Neuronal stem cell (in vitro differentiated cells): Measurements from ENCODE around the gene SLC6A19.

Source experiments
- DNase-seq: peaks from one replicate; pipeline ENCODE4 v3.0.0-alpha.2; 2013; ENCODE audit warnings: low spot score
- H2AFZ ChIP-seq: one replicate; pipeline ENCODE4 v1.6.1; 2013; ENCODE audit warnings: mild to moderate bottlenecking, low read length, inconsistent platforms
- H2AK5ac ChIP-seq: 2 replicates; pipeline ENCODE4 v1.6.1; 2013; ENCODE audit warnings: low read depth, mild to moderate bottlenecking, inconsistent platforms, low read length, moderate library complexity, mixed read lengths
- H2BK120ac ChIP-seq: 2 replicates; pipeline ENCODE4 v1.6.1; 2013; ENCODE audit warnings: low read depth, mild to moderate bottlenecking, inconsistent platforms, low read length, moderate library complexity, mixed read lengths
- H2BK12ac ChIP-seq: one replicate; pipeline ENCODE4 v1.6.1; 2013; ENCODE audit warnings: low read length, inconsistent platforms
- H2BK15ac ChIP-seq: 2 replicates; pipeline ENCODE4 v1.6.1; 2013; ENCODE audit warnings: mild to moderate bottlenecking, low read length, inconsistent platforms, mixed read lengths
- H2BK5ac ChIP-seq: one replicate; pipeline ENCODE4 v1.6.1; 2013; ENCODE audit warnings: inconsistent platforms, mild to moderate bottlenecking, low read length, moderate library complexity
- H3K14ac ChIP-seq: one replicate; pipeline ENCODE4 v1.6.1; 2013; ENCODE audit warnings: low read length, inconsistent platforms
- H3K18ac ChIP-seq: 2 replicates; pipeline ENCODE4 v1.6.1; 2013; ENCODE audit warnings: low read length, inconsistent platforms
- H3K23ac ChIP-seq: 2 replicates; pipeline ENCODE4 v1.6.1; 2013; ENCODE audit warnings: low read depth, mild to moderate bottlenecking, mixed read lengths, low read length, inconsistent platforms; ENCODE audit not compliant: poor library complexity
- H3K27ac ChIP-seq: replicated peaks from 3 replicates; pipeline ENCODE4 v1.5.1; 2013; ENCODE audit warnings: low read length, inconsistent platforms
- H3K27me3 ChIP-seq, 3 experiments: 2 replicates each; pipeline ENCODE4 v1.6.1; 2013; ENCODE audit warnings: low read length in 3 of 3, mild to moderate bottlenecking in 2 of 3, inconsistent platforms in 1 of 3, low read depth in 1 of 3, mixed read lengths in 1 of 3, moderate library complexity in 1 of 3; ENCODE audit not compliant: control insufficient read depth in 3 of 3, insufficient read depth in 3 of 3
- H3K36me3 ChIP-seq, 2 donors: replicated peaks in 1 of 2; 2 replicates each; pipeline ENCODE4 v1.6.1; 2013; ENCODE audit warnings: low read length in 2 of 2; ENCODE audit not compliant: control insufficient read depth in 2 of 2, insufficient read depth in 2 of 2
- H3K4ac ChIP-seq: 2 replicates; pipeline ENCODE4 v1.6.1; 2013; ENCODE audit warnings: inconsistent platforms, mild to moderate bottlenecking, low read length, moderate library complexity
- H3K4me1 ChIP-seq, 2 donors: 1 replicate in 1 of 2; 2 replicates in 1 of 2; pipeline ENCODE4 v1.6.1; 2013; ENCODE audit warnings: low read length in 2 of 2, low read depth in 1 of 2; ENCODE audit not compliant: control insufficient read depth in 2 of 2, insufficient read depth in 1 of 2
- H3K4me2 ChIP-seq: one replicate; pipeline ENCODE4 v1.6.1; 2013; ENCODE audit warnings: mild to moderate bottlenecking, low read length, inconsistent platforms; ENCODE audit not compliant: insufficient read depth, poor library complexity, severe bottlenecking
- H3K4me3 ChIP-seq, 2 donors: 2 replicates each; pipeline ENCODE4 v1.5.1; 2013; ENCODE audit warnings: low read length in 2 of 2, mild to moderate bottlenecking in 2 of 2, inconsistent platforms in 1 of 2, moderate library complexity in 1 of 2
- H3K79me1 ChIP-seq: one replicate; pipeline ENCODE4 v1.6.1; 2013; ENCODE audit warnings: low read depth, mild to moderate bottlenecking, inconsistent platforms, low read length, moderate library complexity
- H3K9ac ChIP-seq: one replicate; pipeline ENCODE4 v1.6.1; 2013; ENCODE audit warnings: mild to moderate bottlenecking, low read depth, low read length, inconsistent platforms; ENCODE audit not compliant: poor library complexity
- H3K9me3 ChIP-seq, 2 donors: replicated peaks in 1 of 2; 2 replicates each; pipeline versions ENCODE3 to v1.6.1; 2013; ENCODE audit warnings: low read length in 2 of 2, mild to moderate bottlenecking in 2 of 2, inconsistent platforms in 1 of 2, low read depth in 1 of 2, mixed read lengths in 1 of 2, moderate library complexity in 1 of 2; ENCODE audit not compliant: control insufficient read depth in 2 of 2, insufficient read depth in 1 of 2
- H4K8ac ChIP-seq: one replicate; pipeline ENCODE4 v1.6.1; 2013; ENCODE audit warnings: low read depth, mild to moderate bottlenecking, inconsistent platforms, low read length, moderate library complexity
- H4K91ac ChIP-seq: one replicate; pipeline ENCODE4 v1.6.1; 2013; ENCODE audit warnings: low read length, low read depth, mild to moderate bottlenecking, inconsistent platforms; ENCODE audit not compliant: poor library complexity
- WGBS, 2 donors: extraction: QIAGEN DNeasy Blood & Tissue Kit; methylation state at CpG; one replicate each; pipeline ENCODE4 v1.1.7; 2013; ENCODE audit warnings: missing lambda C conversion rate in 2 of 2, mixed read lengths in 1 of 2; ENCODE audit not compliant: insufficient read length in 2 of 2, insufficient replicate concordance in 1 of 2; ENCODE audit errors: extremely low coverage in 2 of 2; 5-methylcytosine and 5-hydroxymethylcytosine counted together

Gene SLC6A19

DNA sequence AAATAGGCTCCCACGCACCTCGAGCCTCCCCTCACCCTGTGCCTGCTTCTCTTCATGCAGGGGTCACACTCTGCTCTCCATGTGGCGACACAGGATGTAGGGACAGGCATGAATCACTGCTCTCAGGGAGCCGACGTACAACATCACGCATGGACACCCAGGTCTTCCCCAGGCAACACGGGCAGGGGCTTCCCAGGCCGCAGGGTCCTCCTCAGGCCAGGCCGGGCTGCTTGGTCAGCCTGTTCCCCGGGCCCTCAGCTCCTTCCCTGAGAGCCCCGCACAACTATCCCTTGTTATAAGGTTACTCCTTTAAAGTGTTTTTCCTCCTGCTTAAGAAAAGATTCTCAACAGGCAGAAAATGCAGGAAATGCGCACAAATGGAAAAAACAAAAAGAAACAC lies 24.8 kb downstream of the SLC6A19 start:
- H4K8ac ChIP-seq = no peak overlapping the region
- H3K79me1 ChIP-seq = peaks cover 5% of the 10 kb centered on the region
- H4K91ac ChIP-seq = no peak overlapping the region
- H3K9me3 ChIP-seq = peaks cover 0 to 7% of the 10 kb centered on the region in 2 donors
- H3K4me2 ChIP-seq = no peak overlapping the region
- H3K14ac ChIP-seq = no peak overlapping the region
- no peak overlapping the region for H3K27ac ChIP-seq
- H2AFZ ChIP-seq = no peak overlapping the region
- peak overlapping the region; percentile 65 for H2AK5ac ChIP-seq
- H2BK120ac ChIP-seq = no peak overlapping the region
- H3K4ac ChIP-seq = no peak overlapping the region
- H2BK15ac ChIP-seq = no peak overlapping the region
- H3K27me3 ChIP-seq = peaks cover 0 to 38% (median 4%) of the 10 kb centered on the region in 3 experiments
- DNase-seq = no peak
- H3K4me1 ChIP-seq = peaks cover 0 to 5% of the 10 kb centered on the region in 2 donors
- no CpG with 5 or more reads among the region's 12 CpGs for WGBS, 2 donors
- no peak overlapping the region for H2BK5ac ChIP-seq
- H3K23ac ChIP-seq = no peak overlapping the region
- peak overlapping the region; percentile 19 for H3K18ac ChIP-seq
- peak overlapping the region; percentile 72 for H3K9ac ChIP-seq
- no peak overlapping the region for H3K4me3 ChIP-seq
- H2BK12ac ChIP-seq = no peak overlapping the region
- peaks cover 0 to 2% of the 10 kb centered on the region in 2 donors for H3K36me3 ChIP-seq

DNA sequence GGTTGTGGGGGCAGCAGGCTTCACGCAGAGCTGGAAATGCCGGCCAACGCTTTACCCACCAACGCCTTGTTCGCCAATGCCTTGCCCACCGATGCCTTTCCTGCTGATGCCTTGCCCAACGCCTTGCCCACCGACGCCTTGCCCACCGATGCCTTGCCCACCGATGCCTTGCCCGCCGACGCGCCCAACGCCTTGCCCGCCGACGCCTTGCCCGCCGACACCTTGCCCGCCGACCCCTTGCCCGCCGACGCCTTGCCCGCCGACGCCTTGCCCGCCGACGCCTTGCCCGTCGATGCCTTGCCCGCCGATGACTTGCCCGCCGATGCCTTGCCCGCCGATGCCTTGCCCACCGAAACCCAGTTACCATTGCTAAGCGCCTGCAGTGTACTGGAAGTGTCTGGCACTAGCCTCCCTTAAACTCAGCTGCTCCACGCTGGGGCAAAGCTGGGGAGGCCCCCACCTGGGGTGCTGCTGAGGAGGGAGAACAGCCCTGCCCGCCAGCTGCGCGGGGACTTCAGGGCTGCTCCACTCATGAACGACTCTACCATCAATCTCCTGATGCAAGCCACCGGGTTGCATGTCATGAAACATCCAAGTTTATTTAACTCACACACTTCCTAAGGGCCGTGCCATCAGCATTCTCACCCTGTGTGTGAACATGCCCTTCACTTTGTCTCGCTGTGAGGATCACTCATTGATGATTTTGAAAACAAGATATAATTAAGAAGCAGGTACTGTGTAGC lies 25.6 kb downstream of the SLC6A19 start:
- Histone ChIP-seq H2AK5ac (no peak overlapping the region), H3K4me3 (no peak overlapping the region), H3K36me3 (no peaks in the 10 kb centered on the region), H3K14ac (no peak overlapping the region), H2BK15ac (no peak overlapping the region), H3K4ac (no peak overlapping the region), H2AFZ (no peak overlapping the region), H3K27me3 (peaks cover 0 to 38% (median 2%) of the 10 kb centered on the region in 3 experiments), H3K4me1 (peaks cover 0 to 3% of the 10 kb centered on the region in 2 donors), H2BK5ac (no peak overlapping the region), H3K4me2 (no peak overlapping the region), H3K23ac (peak overlapping the region; percentile 77), H2BK12ac (no peak overlapping the region), H3K9me3 (peaks cover 0 to 4% of the 10 kb centered on the region in 2 donors), H3K79me1 (peaks cover 1% of the 10 kb centered on the region), H4K91ac (no peak overlapping the region), H4K8ac (no peak overlapping the region), H2BK120ac (no peak overlapping the region), H3K9ac (peak overlapping the region; percentile 56), H3K27ac (no peak overlapping the region), H3K18ac (no peak overlapping the region)
- DNase-seq = no peak
- WGBS, 2 donors = no CpG with 5 or more reads among the region's 50 CpGs

DNA sequence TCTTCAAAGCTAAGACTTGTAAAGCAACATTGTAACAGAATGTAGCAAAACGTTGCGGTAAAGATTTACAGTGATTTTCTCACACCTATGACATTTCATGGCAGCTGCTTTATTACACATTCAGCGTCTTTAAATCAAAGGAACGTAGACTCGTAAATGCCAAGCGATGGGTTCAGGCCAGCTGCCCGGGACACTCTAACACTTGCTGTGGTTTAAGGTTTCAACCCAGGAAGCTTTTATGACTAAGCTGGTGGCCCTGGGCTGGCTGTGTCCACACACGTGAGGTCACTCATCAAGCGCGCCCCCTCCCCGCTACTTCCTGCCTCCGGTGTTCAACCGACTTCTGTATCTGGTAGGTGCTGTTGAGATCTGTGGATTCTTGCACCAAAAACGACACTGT lies 26.3 kb downstream of the SLC6A19 start:
- Histone ChIP-seq H3K36me3 (no peaks in the 10 kb centered on the region), H3K27ac (no peak overlapping the region), H3K9ac (no peak overlapping the region), H3K4me2 (no peak overlapping the region), H3K14ac (no peak overlapping the region), H2BK15ac (no peak overlapping the region), H3K4ac (no peak overlapping the region), H3K4me3 (no peak overlapping the region), H4K91ac (no peak overlapping the region), H2AFZ (no peak overlapping the region), H2BK5ac (no peak overlapping the region), H3K4me1 (peaks cover 0 to 3% of the 10 kb centered on the region in 2 donors), H3K18ac (no peak overlapping the region), H2AK5ac (no peak overlapping the region), H3K23ac (no peak overlapping the region), H2BK120ac (no peak overlapping the region), H4K8ac (no peak overlapping the region), H3K79me1 (no peaks in the 10 kb centered on the region), H3K9me3 (no peaks in the 10 kb centered on the region), H2BK12ac (no peak overlapping the region), H3K27me3 (peaks cover 0 to 38% (median 0%) of the 10 kb centered on the region in 3 experiments)
- no CpG with 5 or more reads among the region's 14 CpGs for WGBS, 2 donors
- no peak for DNase-seq

DNA sequence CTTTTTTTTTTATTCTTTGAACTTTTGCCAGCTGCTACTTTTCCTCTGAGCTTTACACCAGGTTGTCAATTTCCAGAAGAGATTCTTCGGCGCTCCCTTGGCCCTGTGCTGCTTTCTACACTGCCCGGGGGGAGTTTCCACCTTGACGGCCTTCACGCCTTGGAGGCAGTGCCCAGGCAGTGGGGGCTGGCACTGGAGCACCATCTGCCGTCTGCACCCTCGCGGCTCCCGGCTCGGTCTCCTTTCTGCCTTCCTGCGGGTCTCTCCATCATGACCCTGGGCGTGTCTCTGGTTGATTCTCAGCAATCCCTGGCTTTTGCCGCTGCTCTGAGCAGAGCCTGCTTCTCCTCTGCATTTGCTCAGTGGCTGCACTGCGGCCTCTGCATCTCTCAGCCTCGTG lies 26.7 kb downstream of the SLC6A19 start:
- no peak for DNase-seq
- H4K91ac ChIP-seq = no peak overlapping the region
- no peak overlapping the region for H3K4me2 ChIP-seq
- no peak overlapping the region for H2AK5ac ChIP-seq
- no peak overlapping the region for H3K4me3 ChIP-seq
- no peak overlapping the region for H3K27ac ChIP-seq
- WGBS, 2 donors = no CpG with 5 or more reads among the region's 15 CpGs
- no peaks in the 10 kb centered on the region for H3K36me3 ChIP-seq
- H3K14ac ChIP-seq = peak overlapping the region; percentile 22
- no peak overlapping the region for H3K4ac ChIP-seq
- H4K8ac ChIP-seq = no peak overlapping the region
- peaks cover 0 to 3% of the 10 kb centered on the region in 2 donors for H3K4me1 ChIP-seq
- H3K18ac ChIP-seq = no peak overlapping the region
- H3K27me3 ChIP-seq = peaks cover 0 to 38% (median 0%) of the 10 kb centered on the region in 3 experiments
- H3K23ac ChIP-seq = peak overlapping the region; percentile 2
- H3K9ac ChIP-seq = no peak overlapping the region
- no peak overlapping the region for H2BK15ac ChIP-seq
- H2BK12ac ChIP-seq = no peak overlapping the region
- H3K9me3 ChIP-seq = no peaks in the 10 kb centered on the region
- no peak overlapping the region for H2AFZ ChIP-seq
- H2BK120ac ChIP-seq = no peak overlapping the region
- no peaks in the 10 kb centered on the region for H3K79me1 ChIP-seq
- H2BK5ac ChIP-seq = no peak overlapping the region
